ENCODE data around the gene CTSZ.

- TF ChIP-seq, protein P1, sequence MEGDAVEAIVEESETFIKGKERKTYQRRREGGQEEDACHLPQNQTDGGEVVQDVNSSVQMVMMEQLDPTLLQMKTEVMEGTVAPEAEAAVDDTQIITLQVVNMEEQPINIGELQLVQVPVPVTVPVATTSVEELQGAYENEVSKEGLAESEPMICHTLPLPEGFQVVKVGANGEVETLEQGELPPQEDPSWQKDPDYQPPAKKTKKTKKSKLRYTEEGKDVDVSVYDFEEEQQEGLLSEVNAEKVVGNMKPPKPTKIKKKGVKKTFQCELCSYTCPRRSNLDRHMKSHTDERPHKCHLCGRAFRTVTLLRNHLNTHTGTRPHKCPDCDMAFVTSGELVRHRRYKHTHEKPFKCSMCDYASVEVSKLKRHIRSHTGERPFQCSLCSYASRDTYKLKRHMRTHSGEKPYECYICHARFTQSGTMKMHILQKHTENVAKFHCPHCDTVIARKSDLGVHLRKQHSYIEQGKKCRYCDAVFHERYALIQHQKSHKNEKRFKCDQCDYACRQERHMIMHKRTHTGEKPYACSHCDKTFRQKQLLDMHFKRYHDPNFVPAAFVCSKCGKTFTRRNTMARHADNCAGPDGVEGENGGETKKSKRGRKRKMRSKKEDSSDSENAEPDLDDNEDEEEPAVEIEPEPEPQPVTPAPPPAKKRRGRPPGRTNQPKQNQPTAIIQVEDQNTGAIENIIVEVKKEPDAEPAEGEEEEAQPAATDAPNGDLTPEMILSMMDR (IDR thresholded peaks at IDR 0.05) = no peak
- TF ChIP-seq POLR2A (IDR thresholded peaks at IDR 0.05) = no peak
These were observed 20.1 kb upstream of the CTSZ start for GRCh38 chr20:59026904-59027740.
